GM21528 (cell line): ENCODE data around the gene OR2AG1.

Source experiments
- ATAC-seq: cut with Tn5 transposase; IDR thresholded peaks from one replicate; pipeline ENCODE4 v1.9.1; 2021; ENCODE audit warnings: mild to moderate bottlenecking, moderate library complexity; ENCODE audit not compliant: unreplicated experiment, low FRiP score

OR2AG1 gene

GRCh38 chr11:6782720-6783119 lies at the start of gene OR2AG1:
OR2AG1 (plus strand) TSS chr11:6783020; CDS start chr11:6785038, 2,018 bp downstream.
- ATAC-seq: no peak

DNA sequence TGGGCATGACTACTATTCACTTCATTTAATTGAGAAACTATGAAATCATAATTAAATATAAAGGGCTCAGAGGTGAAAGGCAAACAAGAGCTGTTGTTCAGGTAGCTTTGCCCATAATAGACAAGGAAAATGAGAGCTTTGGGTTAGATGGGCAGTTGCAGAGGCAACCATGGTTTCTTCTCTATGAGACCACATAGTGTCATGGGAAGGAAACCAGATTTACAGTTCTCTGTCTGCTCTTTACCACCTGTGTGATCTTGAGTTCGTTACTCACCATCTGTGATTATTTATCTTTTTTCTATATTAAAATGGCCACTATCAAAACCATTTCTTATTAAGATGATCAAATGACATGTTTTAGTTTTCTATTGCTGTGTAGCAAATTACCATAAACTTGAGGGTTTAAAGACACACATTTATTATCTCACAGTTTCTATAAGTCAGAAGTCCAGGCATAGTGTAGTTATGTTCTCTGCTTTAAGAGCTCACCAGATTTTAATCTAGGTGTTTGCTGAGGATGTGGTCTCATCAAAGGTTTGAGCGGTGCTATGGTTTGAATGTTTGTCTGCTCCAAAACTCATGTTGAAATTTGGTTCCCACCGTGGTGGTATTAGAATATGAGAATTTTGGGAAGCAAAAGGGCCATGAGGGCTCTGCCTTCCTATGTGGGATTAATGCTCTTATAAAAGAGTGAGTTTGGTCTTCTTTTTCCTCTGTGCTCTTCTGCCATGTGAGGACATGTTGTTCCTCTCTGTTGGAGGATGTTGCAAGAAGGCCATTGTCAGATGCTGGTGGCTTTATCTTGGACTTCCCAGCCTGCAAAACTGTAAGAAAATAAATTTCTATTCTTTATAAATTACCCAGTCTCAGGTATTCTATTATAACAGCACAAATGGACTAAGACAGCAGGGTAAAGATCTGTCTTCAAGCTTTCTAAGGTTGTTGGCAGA lies 49.2 kb upstream of the OR2AG1 start:
- ATAC-seq: no peak

GRCh38 chr11:6734616-6735015 lies 48.2 kb upstream of the OR2AG1 start:
- ATAC-seq: no peak

GRCh38 chr11:6735306-6735705 lies 47.5 kb upstream of the OR2AG1 start:
- no peak for ATAC-seq

GRCh38 chr11:6736495-6737121 lies 46.2 kb upstream of the OR2AG1 start:
- ATAC-seq: no peak

DNA sequence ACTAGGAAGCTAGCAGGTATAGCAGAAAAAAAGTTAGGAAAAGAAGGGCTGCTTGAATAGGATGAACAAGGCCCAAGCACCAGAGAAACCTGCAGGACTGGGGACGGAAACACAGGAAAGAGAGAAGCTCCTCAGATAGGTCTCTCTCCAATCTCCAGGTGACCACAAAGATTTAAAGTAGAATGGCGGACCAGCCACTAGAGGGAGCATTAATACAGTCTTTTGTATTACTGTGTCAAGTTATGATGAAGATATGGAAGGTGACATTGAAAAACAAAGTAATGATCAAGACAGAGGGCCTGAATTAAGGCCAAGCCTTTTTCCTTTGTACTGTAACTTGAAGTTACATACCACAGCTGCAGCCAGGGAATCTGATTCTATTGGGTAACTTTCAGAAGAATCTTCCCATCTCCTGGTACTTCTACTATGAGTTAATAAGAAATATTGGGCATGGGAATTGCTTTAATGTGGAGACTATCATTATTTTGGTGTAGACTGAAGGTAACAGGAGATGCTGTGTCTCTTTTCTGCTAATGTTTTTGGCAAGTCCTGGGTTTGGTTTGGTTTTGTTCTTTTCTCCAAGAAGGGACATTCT lies 44.9 kb upstream of the OR2AG1 start:
- ATAC-seq: peak; percentile 90

DNA sequence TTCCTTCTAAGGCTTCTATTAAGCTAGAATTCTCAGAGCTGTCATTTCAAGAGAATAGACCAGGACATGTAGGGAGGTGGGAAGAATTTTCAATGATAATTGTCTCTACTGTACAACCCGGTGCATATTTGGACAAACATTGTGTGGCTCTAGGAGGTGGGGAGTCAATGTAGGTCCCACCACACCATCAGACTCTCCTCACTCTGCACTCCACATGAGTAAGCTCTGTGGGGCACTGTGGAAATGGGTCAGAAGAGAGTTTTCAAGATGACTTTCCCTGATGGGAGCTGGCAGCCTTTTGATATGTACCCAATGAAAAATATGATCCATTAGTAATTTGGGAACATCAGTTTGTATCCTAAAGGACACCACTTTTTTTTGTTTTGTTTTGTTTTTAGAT lies 44.2 kb upstream of the OR2AG1 start:
- ATAC-seq: no peak

- no peak for ATAC-seq
These were observed 40.6 kb upstream of the OR2AG1 start for GRCh38 chr11:6742260-6742659.

DNA sequence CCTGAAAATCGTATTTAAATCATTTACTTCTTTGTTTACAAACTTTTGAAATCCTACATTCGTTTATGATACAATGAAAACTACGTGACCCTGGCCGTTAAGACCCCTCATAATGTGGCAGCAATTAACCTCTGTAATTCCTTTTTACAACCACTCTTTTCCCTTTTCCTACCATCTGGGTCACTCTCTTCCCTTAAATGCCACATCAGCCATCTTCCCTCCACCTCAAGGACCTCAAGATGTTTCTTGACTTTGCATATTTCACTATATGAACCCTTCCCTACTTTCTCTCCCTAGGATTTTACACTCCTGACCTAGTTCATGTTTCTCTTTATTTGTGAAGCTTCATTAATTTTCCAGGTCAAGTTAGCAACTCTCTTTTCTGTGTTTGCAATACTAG lies 37.8 kb upstream of the OR2AG1 start:
- no peak for ATAC-seq

DNA sequence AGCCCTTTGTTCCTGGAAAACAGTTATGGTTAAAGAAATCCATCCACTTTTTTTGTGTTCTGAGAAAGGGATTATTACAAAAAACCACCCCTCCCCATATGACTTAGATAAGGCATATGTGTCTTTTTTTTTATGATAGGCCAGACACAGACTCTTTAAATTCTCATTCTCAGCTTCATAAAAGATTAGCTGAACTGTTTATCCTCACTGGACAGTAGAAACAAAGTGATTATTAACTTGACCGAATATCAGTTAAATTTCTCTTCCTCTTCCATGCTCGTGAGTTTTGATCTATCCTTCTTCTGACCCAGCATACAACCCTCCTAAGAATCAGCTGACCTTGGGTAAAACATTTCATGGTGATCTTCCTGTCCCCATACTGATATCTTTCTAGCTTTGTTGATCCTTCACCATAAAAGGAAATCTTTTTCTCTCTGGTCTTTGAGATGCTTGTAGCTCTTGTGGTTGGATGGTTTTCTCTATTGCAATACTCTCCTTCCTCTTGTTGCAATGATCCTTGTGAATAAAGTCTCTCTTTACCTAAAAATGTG lies 37.3 kb upstream of the OR2AG1 start:
- peak; percentile 70 for ATAC-seq

GRCh38 chr11:6746086-6746618 lies 36.7 kb upstream of the OR2AG1 start:
- peak; percentile 83 for ATAC-seq

GRCh38 chr11:6746626-6747025 lies 36.2 kb upstream of the OR2AG1 start:
- ATAC-seq: no peak

GRCh38 chr11:6747097-6747668 lies 35.6 kb upstream of the OR2AG1 start:
- no peak for ATAC-seq

- no peak for ATAC-seq
These were observed 27.4 kb upstream of the OR2AG1 start for GRCh38 chr11:6755303-6755952.

- ATAC-seq: no peak
These were observed 26.9 kb upstream of the OR2AG1 start for GRCh38 chr11:6755953-6756347.

DNA sequence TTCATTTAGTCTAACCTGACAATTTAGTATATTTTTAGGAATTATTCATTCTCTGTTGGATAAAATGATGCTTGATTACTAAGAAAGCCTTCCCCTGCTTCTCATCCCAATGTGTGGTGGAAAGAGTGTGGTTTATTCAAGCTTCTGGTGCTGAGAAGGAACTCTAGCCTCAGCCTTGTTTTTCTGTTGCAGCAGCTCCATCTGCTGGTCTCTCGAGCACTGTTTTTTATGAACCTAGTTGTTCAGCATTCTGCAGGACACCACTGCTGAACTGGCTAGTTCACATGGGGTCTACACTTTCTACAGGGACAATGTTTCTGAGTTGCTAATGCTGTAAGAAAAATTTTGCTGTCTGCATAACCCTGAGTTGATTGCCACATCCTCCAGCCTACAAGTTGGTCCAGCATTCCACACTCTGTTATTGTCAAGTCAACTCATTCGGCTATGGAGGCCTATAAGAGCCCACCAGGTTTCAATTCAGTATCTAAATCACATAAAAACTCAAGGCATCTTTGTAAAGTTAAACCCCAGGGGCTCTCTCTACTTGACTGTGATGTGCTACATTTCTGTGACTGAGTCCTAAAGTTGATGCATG lies 25.4 kb upstream of the OR2AG1 start:
- no peak for ATAC-seq

DNA sequence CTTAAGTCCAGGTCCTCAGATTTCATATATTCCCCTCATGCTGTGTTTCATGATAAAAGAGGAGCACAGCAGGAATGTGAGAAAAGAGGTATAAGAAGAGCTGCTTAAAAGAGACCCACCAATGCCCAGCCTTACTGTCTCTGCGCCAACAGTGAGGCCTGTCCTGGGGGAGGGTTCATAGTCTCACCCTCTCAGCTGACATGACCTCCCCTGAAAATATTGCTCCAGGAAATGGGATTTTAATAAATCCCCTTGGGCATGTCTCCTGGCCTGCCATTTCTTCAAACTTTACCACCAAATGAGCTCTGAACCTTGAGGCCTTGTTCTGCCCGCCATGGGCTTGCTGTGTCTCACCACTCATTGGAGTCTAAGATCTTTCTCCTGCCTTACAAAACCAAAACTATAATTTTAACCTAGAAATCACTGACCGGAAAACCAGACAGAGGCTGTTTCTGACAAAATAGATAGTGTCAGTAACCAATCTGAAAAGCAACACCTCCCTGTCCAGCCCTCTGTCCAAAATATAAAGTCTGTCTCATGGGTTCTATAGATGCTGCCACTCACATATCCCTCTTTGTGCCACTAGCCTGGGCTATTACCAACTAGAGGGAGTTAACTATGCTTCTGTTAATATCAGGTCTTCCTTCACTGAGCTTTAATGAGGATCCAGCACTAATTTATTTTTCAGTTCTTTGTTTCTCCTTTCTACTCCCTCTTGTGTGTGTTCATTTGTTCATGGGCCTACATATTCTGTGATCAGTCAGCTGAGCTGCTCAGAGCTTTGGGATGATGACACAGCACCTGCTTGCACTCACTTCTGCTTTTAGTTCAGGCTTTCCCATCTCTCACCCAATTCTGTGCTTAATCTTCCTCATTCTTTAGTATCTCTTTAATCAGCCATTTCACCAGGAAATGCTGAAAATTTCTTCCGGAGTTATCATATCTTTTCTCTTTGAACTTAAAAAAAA lies 10.6 kb upstream of the OR2AG1 start, which contains the start of gene OR2AG2:
Gene OR2AG2 (minus strand): TSS at position 51 of the 968 bp plus-strand sequence. CDS start 3,019 bp downstream, outside the sequence.
- ATAC-seq: peak; percentile 93

DNA sequence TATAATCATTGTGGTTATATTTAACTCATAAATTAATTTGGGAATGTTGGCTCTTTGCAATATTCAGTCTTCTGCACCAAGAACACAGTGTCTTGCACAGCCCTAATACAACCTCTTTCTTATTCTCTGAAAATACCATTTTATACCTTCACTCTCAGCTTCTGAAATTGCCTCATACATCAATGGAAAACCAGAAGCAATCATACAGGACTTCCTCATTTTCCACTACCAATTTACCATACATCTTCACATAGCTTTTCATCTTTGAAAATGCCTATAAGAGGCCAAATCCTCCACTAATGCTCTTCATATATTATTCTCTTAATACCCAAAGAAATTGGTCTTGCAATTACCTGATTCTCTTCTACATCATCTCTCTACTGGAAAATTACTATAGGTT lies 4.3 kb upstream of the OR2AG1 start:
- no peak for ATAC-seq
